K562 (cell line): ENCODE measurements around the gene PDE6B. TPM values are rescaled to one million over a fixed set of nuclear protein-coding genes. Genes with fewer than 3 reads are reported as not detected.

Experiments used
- ZNF41 ChIP-seq: fragments of 250-450 bp; sonication (Bioruptor Pico); conservative IDR thresholded peaks from 2 replicates; pipeline ENCODE4 v1.4.0; 2020; ENCODE audit warnings: mild to moderate bottlenecking
- polyA plus RNA-seq, 8 experiments: library from polyadenylated mRNA; depleted of rRNA in 4 of 8; stranded (reverse) in 5 of 8; unstranded in 3 of 8; fragments of >200 nt; fragmentation: Nextera tagmentation in 2 of 8; fragmentation: Illumina TruSeq in 1 of 8; extraction: Ambion mirVana in 2 of 8; extraction: Trizol in 1 of 8; gene quantifications; 2 replicates each; pipeline versions ENCODE4 v1.2.1 to v1.2.3, GENCODE V29; 2011 to 2014; ENCODE audit warnings: inconsistent platforms in 1 of 8, missing spikeins in 1 of 8
- total RNA-seq, 7 experiments: library from RNA; depleted of rRNA in 6 of 7; stranded (reverse); fragments of >200 nt in 6 of 7; fragmentation: Illumina TruSeq in 2 of 7; extraction: Trizol in 2 of 7; gene quantifications; 2 replicates each; pipeline versions ENCODE4 v1.2.1 to v1.2.3, GENCODE V29; 2011 to 2021; ENCODE audit warnings: low replicate concordance in 1 of 7
- TF ChIP-seq, protein P1 (sequence below): fragments of 450-650 bp; IDR thresholded peaks from 2 replicates; pipeline ENCODE4 v1.6.1; 2016; ENCODE audit warnings: mild to moderate bottlenecking, moderate library complexity

Gene PDE6B
- total and polyA plus RNA-seq, 9 of the 15 experiments (the other 6 are each of a cell fraction or from before 2014, with no cell fraction given) = 0.04 TPM; not detected in 8

DNA sequence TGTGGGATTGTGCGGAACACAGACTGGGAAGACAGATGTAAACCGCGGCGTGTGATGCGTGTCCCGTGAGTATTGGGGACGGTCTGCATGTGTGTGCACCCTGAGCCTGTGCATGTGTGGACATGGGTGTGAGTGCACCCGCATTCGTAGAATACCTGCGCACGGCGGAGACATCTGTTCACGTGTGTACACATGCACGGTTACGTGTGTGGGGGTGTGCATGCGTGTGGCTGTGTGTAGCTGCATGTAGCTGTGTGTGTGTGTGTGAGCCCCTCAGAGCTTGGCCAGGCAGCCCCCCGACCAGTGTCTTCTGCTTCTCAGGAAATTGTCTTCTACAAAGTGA, 29.1 kb downstream of the PDE6B start (continued):
- TF ChIP-seq, protein P1, sequence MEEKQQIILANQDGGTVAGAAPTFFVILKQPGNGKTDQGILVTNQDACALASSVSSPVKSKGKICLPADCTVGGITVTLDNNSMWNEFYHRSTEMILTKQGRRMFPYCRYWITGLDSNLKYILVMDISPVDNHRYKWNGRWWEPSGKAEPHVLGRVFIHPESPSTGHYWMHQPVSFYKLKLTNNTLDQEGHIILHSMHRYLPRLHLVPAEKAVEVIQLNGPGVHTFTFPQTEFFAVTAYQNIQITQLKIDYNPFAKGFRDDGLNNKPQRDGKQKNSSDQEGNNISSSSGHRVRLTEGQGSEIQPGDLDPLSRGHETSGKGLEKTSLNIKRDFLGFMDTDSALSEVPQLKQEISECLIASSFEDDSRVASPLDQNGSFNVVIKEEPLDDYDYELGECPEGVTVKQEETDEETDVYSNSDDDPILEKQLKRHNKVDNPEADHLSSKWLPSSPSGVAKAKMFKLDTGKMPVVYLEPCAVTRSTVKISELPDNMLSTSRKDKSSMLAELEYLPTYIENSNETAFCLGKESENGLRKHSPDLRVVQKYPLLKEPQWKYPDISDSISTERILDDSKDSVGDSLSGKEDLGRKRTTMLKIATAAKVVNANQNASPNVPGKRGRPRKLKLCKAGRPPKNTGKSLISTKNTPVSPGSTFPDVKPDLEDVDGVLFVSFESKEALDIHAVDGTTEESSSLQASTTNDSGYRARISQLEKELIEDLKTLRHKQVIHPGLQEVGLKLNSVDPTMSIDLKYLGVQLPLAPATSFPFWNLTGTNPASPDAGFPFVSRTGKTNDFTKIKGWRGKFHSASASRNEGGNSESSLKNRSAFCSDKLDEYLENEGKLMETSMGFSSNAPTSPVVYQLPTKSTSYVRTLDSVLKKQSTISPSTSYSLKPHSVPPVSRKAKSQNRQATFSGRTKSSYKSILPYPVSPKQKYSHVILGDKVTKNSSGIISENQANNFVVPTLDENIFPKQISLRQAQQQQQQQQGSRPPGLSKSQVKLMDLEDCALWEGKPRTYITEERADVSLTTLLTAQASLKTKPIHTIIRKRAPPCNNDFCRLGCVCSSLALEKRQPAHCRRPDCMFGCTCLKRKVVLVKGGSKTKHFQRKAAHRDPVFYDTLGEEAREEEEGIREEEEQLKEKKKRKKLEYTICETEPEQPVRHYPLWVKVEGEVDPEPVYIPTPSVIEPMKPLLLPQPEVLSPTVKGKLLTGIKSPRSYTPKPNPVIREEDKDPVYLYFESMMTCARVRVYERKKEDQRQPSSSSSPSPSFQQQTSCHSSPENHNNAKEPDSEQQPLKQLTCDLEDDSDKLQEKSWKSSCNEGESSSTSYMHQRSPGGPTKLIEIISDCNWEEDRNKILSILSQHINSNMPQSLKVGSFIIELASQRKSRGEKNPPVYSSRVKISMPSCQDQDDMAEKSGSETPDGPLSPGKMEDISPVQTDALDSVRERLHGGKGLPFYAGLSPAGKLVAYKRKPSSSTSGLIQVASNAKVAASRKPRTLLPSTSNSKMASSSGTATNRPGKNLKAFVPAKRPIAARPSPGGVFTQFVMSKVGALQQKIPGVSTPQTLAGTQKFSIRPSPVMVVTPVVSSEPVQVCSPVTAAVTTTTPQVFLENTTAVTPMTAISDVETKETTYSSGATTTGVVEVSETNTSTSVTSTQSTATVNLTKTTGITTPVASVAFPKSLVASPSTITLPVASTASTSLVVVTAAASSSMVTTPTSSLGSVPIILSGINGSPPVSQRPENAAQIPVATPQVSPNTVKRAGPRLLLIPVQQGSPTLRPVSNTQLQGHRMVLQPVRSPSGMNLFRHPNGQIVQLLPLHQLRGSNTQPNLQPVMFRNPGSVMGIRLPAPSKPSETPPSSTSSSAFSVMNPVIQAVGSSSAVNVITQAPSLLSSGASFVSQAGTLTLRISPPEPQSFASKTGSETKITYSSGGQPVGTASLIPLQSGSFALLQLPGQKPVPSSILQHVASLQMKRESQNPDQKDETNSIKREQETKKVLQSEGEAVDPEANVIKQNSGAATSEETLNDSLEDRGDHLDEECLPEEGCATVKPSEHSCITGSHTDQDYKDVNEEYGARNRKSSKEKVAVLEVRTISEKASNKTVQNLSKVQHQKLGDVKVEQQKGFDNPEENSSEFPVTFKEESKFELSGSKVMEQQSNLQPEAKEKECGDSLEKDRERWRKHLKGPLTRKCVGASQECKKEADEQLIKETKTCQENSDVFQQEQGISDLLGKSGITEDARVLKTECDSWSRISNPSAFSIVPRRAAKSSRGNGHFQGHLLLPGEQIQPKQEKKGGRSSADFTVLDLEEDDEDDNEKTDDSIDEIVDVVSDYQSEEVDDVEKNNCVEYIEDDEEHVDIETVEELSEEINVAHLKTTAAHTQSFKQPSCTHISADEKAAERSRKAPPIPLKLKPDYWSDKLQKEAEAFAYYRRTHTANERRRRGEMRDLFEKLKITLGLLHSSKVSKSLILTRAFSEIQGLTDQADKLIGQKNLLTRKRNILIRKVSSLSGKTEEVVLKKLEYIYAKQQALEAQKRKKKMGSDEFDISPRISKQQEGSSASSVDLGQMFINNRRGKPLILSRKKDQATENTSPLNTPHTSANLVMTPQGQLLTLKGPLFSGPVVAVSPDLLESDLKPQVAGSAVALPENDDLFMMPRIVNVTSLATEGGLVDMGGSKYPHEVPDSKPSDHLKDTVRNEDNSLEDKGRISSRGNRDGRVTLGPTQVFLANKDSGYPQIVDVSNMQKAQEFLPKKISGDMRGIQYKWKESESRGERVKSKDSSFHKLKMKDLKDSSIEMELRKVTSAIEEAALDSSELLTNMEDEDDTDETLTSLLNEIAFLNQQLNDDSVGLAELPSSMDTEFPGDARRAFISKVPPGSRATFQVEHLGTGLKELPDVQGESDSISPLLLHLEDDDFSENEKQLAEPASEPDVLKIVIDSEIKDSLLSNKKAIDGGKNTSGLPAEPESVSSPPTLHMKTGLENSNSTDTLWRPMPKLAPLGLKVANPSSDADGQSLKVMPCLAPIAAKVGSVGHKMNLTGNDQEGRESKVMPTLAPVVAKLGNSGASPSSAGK = no peak
- TF ChIP-seq ZNF41 (CRISPR knock-in tag) = no peak
- TF ChIP-seq, all 486 proteins: peak for 0
